Measurements from ENCODE around the gene COQ8A. TPM values are rescaled to one million over a fixed set of nuclear protein-coding genes. Genes with fewer than 3 reads are reported as not detected.
"Not testable (repeated sequence)": the region's sequence is repeated elsewhere in the genome, so short reads cannot be mapped to it uniquely, and the experiment has no call there.

COQ8A gene
- total RNA-seq, 1 experiment from 2014 or later = 35.3 TPM

DNA sequence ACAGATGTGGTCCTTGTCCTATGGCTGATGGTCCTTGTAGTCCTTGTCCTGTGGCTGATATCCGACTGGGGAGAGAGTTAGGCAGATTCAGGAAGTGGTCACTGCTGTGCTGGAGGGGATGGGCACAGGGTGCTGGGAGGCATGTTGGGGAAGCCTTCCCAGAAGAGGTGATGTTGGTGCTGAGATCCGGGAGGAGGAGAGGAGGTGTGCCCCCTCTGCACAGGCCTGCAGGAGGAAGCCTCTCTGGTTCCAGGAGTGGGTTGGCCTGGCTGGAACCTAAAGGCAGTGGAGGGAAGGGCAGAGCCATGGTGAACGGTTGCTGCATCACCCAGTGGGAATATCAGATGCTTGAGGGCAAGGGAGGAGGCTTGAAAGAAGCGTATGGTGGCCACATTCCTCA is 14.7 kb downstream of the COQ8A start (continued):
- no peak for TF ChIP-seq TCF7L2 (IDR thresholded peaks at IDR 0.05; ENCODE audit: borderline replicate concordance, extremely low read depth, insufficient read depth, insufficient read length)
- no peak for TF ChIP-seq YY1 (IDR thresholded peaks at IDR 0.05; ENCODE audit: extremely low read depth, insufficient replicate concordance, low read depth, low read length)
- TF ChIP-seq CEBPB (IDR thresholded peaks at IDR 0.05; ENCODE audit: low read depth) = no peak
- no peak for TF ChIP-seq POLR2A (IDR thresholded peaks at IDR 0.05; ENCODE audit: borderline replicate concordance, extremely low read depth, insufficient read depth, insufficient read length)
- TF ChIP-seq EZH2phosphoT487 (IDR thresholded peaks at IDR 0.05; ENCODE audit: borderline replicate concordance) = no peak

- H4K20me1 ChIP-seq (ENCODE audit: insufficient read depth); H3K4me3 ChIP-seq (replicated peaks in 1 of 2; ENCODE audit: low read depth in 1 of 2, low read length in 2 of 2); intact Hi-C loops (cut with micrococcal nuclease); H3K27ac ChIP-seq (ENCODE audit: low read depth, low read length); H3K9me3 ChIP-seq (ENCODE audit: control insufficient read depth in 1 of 2, insufficient read depth in 1 of 2, low read depth in 1 of 2, low read length in 2 of 2); H3K36me3 ChIP-seq (ENCODE audit: control insufficient read depth in 1 of 2, insufficient read depth in 2 of 2, low read length in 2 of 2); DNase-seq (ENCODE audit: low read depth, low spot score); POLR2A ChIA-PET; ATAC-seq; H3K4me2 ChIP-seq (ENCODE audit: low read length); CTCF ChIA-PET; H3K9ac ChIP-seq (ENCODE audit: low read length); BruUV-seq (replicated peaks); H3K79me2 ChIP-seq (ENCODE audit: insufficient read depth, low read length); H3K4me1 ChIP-seq (ENCODE audit: control insufficient read depth in 1 of 2, insufficient read depth in 2 of 2, low read length in 2 of 2); RAD21 ChIA-PET (ENCODE audit: low non-redundant PET in 1 of 2, low total read pairs in 2 of 2, uncharacterized antibody in 2 of 2, unreplicated experiment in 2 of 2); H3K27me3 ChIP-seq (ENCODE audit: insufficient read depth, low read length); H2AFZ ChIP-seq (ENCODE audit: low read depth, low read length, poor library complexity, severe bottlenecking); H3K9me2 ChIP-seq (ENCODE audit: insufficient read depth): not testable (repeated sequence)
Measured at GRCh38 chr1:226955857-226956256, 15.8 kb downstream of the COQ8A start.

- no peak overlapping the region for H3K27ac ChIP-seq (ENCODE audit: low read depth, low read length)
- no peak overlapping the region for H3K4me3 ChIP-seq (replicated peaks in 1 of 2; ENCODE audit: low read depth in 1 of 2, low read length in 2 of 2)
- H3K9me2 ChIP-seq (ENCODE audit: insufficient read depth) = no peaks in the 10 kb centered on the region
- ChIA-PET CTCF (no interaction called here), RAD21 (ENCODE audit: low non-redundant PET in 1 of 2, low total read pairs in 2 of 2, uncharacterized antibody in 2 of 2, unreplicated experiment in 2 of 2) (no interaction called here), POLR2A (no interaction called here)
- H4K20me1 ChIP-seq (ENCODE audit: insufficient read depth) = no peaks in the 10 kb centered on the region
- H3K4me2 ChIP-seq (ENCODE audit: low read length) = no peak overlapping the region
- H3K9ac ChIP-seq (ENCODE audit: low read length) = no peak overlapping the region
- H3K27me3 ChIP-seq (ENCODE audit: insufficient read depth, low read length) = no peaks in the 10 kb centered on the region
- no TSS peak for BruUV-seq (replicated peaks)
- peaks cover 3% of the 10 kb centered on the region; the same call in 1 of the 2 replicates for H3K79me2 ChIP-seq (ENCODE audit: insufficient read depth, low read length)
- DNase-seq (ENCODE audit: low read depth, low spot score) (no peak), ATAC-seq (no peak)
- peaks cover 0 to 5% of the 10 kb centered on the region in 2 experiments; a peak in 1 of 4 replicates for H3K9me3 ChIP-seq (ENCODE audit: control insufficient read depth in 1 of 2, insufficient read depth in 1 of 2, low read depth in 1 of 2, low read length in 2 of 2)
- H3K4me1 ChIP-seq (ENCODE audit: control insufficient read depth in 1 of 2, insufficient read depth in 2 of 2, low read length in 2 of 2) = no peaks in the 10 kb centered on the region
- intact Hi-C loops (cut with micrococcal nuclease) = no loop called here
- no peak overlapping the region for H2AFZ ChIP-seq (ENCODE audit: low read depth, low read length, poor library complexity, severe bottlenecking)
- H3K36me3 ChIP-seq (ENCODE audit: control insufficient read depth in 1 of 2, insufficient read depth in 2 of 2, low read length in 2 of 2) = no peaks in the 10 kb centered on the region
- TF ChIP-seq ZNF274 (IDR thresholded peaks at IDR 0.05; ENCODE audit: low read depth, low read length) (no peak), EGR1 (IDR thresholded peaks at IDR 0.05; ENCODE audit: low read depth) (no peak), POLR2AphosphoS5 (IDR thresholded peaks at IDR 0.05; ENCODE audit: low read depth, low read length) (no peak), SIN3A (IDR thresholded peaks at IDR 0.05; ENCODE audit: low read depth) (no peak), MAX (IDR thresholded peaks at IDR 0.05) (no peak), JUND (IDR thresholded peaks at IDR 0.05) (no peak), TCF7L2 (IDR thresholded peaks at IDR 0.05; ENCODE audit: borderline replicate concordance, extremely low read depth, insufficient read depth, insufficient read length) (no peak), YY1 (IDR thresholded peaks at IDR 0.05; ENCODE audit: extremely low read depth, insufficient replicate concordance, low read depth, low read length) (no peak), ELF1 (IDR thresholded peaks at IDR 0.05; ENCODE audit: borderline replicate concordance, low read depth) (no peak), RAD21 (IDR thresholded peaks at IDR 0.05; ENCODE audit: low read depth) (no peak), POLR2A (IDR thresholded peaks at IDR 0.05; ENCODE audit: borderline replicate concordance, extremely low read depth, insufficient read depth, insufficient read length) (no peak), ZFX (IDR thresholded peaks at IDR 0.05) (no peak), FOSL1 (IDR thresholded peaks at IDR 0.05; ENCODE audit: low read depth) (no peak)
- TF ChIP-seq, protein P1, sequence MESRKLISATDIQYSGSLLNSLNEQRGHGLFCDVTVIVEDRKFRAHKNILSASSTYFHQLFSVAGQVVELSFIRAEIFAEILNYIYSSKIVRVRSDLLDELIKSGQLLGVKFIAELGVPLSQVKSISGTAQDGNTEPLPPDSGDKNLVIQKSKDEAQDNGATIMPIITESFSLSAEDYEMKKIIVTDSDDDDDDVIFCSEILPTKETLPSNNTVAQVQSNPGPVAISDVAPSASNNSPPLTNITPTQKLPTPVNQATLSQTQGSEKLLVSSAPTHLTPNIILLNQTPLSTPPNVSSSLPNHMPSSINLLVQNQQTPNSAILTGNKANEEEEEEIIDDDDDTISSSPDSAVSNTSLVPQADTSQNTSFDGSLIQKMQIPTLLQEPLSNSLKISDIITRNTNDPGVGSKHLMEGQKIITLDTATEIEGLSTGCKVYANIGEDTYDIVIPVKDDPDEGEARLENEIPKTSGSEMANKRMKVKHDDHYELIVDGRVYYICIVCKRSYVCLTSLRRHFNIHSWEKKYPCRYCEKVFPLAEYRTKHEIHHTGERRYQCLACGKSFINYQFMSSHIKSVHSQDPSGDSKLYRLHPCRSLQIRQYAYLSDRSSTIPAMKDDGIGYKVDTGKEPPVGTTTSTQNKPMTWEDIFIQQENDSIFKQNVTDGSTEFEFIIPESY (IDR thresholded peaks at IDR 0.05; ENCODE audit: extremely low read depth, insufficient replicate concordance, low read length) = no peak
- TF ChIP-seq, protein P2, sequence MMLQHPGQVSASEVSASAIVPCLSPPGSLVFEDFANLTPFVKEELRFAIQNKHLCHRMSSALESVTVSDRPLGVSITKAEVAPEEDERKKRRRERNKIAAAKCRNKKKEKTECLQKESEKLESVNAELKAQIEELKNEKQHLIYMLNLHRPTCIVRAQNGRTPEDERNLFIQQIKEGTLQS (IDR thresholded peaks at IDR 0.05) = no peak
Measured at GRCh38 chr1:226956942-226957713, 17.0 kb downstream of the COQ8A start.
